ENCODE data around the gene NAV2.

DNA sequence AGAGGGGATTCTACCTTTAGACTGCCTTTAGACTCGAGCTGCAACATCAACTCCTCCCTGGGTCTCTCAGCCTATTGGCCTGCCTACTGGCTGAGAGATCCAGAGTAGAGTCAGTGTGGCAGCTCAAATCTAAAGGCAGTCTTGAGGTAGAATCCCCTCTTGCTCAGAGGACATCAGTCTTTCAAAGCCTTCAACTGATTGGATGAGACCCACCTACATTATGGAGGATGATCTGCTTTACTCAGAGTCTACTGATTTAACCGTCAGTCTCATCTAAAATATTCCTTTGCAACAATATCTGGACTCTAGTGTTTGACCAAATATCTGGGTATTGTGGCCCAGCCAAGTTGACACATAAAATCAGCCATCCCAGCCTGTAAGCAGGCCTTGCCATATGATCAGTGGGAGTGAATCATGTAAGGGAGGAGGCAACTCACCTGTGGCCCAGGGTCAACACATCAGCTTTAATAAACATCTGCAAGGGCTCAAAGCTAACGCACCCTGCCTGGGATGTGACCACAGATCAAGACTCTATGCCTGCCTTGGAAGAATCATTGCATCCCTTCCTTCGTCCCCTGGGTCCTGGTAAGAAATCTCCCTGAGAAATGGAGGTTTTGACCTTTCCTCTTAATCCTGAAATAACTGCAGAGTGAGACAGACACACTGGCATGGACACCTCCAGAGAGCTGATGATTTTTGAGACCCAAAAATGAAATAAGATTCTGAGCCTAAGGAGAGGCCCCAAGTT is 249.6 kb downstream of the NAV2 start:
- TF ChIP-seq RARB (CRISPR knock-in tag; IDR thresholded peaks at IDR 0.05) (no peak), ZFP3 (CRISPR knock-in tag; IDR thresholded peaks at IDR 0.05) (no peak)

Measured in SK-N-SH treated with all-trans-retinoic acid at 6 μM for 48 hours (cell line).